WTC11 (cell line): ENCODE results near the gene ELOVL1. TPM values are rescaled to one million over a fixed set of nuclear protein-coding genes. Genes with fewer than 3 reads are reported as not detected.

Source experiments
- ATAC-seq: fragments of 200-7000 bp; cut with Tn5 transposase; 2 replicates; pipeline ENCODE4 v1.10.0; 2021; ENCODE audit warnings: mild to moderate bottlenecking, moderate library complexity
- CTCF ChIA-PET: fragments of 300-600 bp; sonication (Branson Sonifier 250); formaldehyde crosslinking; loops from one replicate; lab custom pipeline; 2021; ENCODE audit warnings: antibody characterized with exemption; lab: Charles Lee
- POLR2A ChIA-PET: fragments of 350-600 bp; sonication (Branson Sonifier 250); formaldehyde crosslinking; loops from one replicate; lab custom pipeline; 2021; ENCODE audit warnings: antibody characterized with exemption; lab: Charles Lee
- DNase-seq: peaks from one replicate; pipeline ENCODE4 v3.0.0; 2021; ENCODE audit warnings: low spot score
- H3K27ac Mint-ChIP-seq: 2 replicates; pipeline ENCODE4 v1.8.0; 2021; ENCODE audit warnings: mixed read lengths
- H3K27me3 Mint-ChIP-seq: 2 replicates; pipeline ENCODE4 v1.8.0; 2021; ENCODE audit warnings: low read depth, mild to moderate bottlenecking, moderate library complexity, mixed read lengths
- H3K36me3 Mint-ChIP-seq: 2 replicates; pipeline ENCODE4 v1.8.0; 2021; ENCODE audit warnings: mixed read lengths
- H3K4me1 Mint-ChIP-seq: 2 replicates; pipeline ENCODE4 v1.8.0; 2022; ENCODE audit warnings: mixed read lengths
- H3K4me3 Mint-ChIP-seq: 2 replicates; pipeline ENCODE4 v1.8.0; 2021; ENCODE audit warnings: mild to moderate bottlenecking, moderate library complexity, mixed read lengths
- H3K9me3 Mint-ChIP-seq: 2 replicates; pipeline ENCODE4 v1.8.0; 2021; ENCODE audit warnings: mixed read lengths
- CDX4 ChIP-seq: fragments of 250-450 bp; sonication (Bioruptor Pico); IDR thresholded peaks from 2 replicates; pipeline ENCODE4 v1.9.0; 2021; ENCODE audit warnings: moderate library complexity, mild to moderate bottlenecking, inconsistent platforms, borderline replicate concordance
- ELF4 ChIP-seq: sonication (generic); formaldehyde crosslinking; IDR thresholded peaks from 2 replicates; pipeline ENCODE4 v1.8.1; 2022; ENCODE audit warnings: low read depth, mild to moderate bottlenecking, moderate library complexity, missing genetic modification reagents
- ETV6 ChIP-seq: sonication (generic); formaldehyde crosslinking; IDR thresholded peaks from 2 replicates; pipeline ENCODE4 v1.8.1; 2022; ENCODE audit warnings: mild to moderate bottlenecking, missing genetic modification reagents
- FOXK1 ChIP-seq: sonication (generic); formaldehyde crosslinking; IDR thresholded peaks from 2 replicates; pipeline ENCODE4 v1.8.0; 2022; ENCODE audit warnings: mild to moderate bottlenecking, moderate library complexity, missing genetic modification reagents
- FOXP1 ChIP-seq: sonication (generic); formaldehyde crosslinking; IDR thresholded peaks from 2 replicates; pipeline ENCODE4 v1.8.0; 2022; ENCODE audit warnings: missing genetic modification reagents, mild to moderate bottlenecking, moderate library complexity, borderline replicate concordance
- GABPB1 ChIP-seq: sonication (generic); formaldehyde crosslinking; IDR thresholded peaks from 2 replicates; pipeline ENCODE4 v1.8.1; 2023; ENCODE audit warnings: mild to moderate bottlenecking, missing genetic modification reagents
- HMGA2 ChIP-seq: fragments of 250-450 bp; sonication (Bioruptor Pico); IDR thresholded peaks from 2 replicates; pipeline ENCODE4 v1.4.0; 2021; ENCODE audit warnings: mild to moderate bottlenecking, moderate library complexity
- JUN ChIP-seq: sonication (generic); formaldehyde crosslinking; IDR thresholded peaks from 2 replicates; pipeline ENCODE4 v1.8.0; 2023; ENCODE audit warnings: mild to moderate bottlenecking, missing genetic modification reagents
- MYBL2 ChIP-seq: sonication (generic); formaldehyde crosslinking; IDR thresholded peaks from 2 replicates; pipeline ENCODE4 v1.8.1; 2023; ENCODE audit warnings: mild to moderate bottlenecking, moderate library complexity, missing genetic modification reagents
- NFE2L1 ChIP-seq: sonication (generic); formaldehyde crosslinking; IDR thresholded peaks from 2 replicates; pipeline ENCODE4 v1.8.1; 2023; ENCODE audit warnings: missing genetic modification reagents
- NR2C2 ChIP-seq: sonication (generic); formaldehyde crosslinking; IDR thresholded peaks from 2 replicates; pipeline ENCODE4 v1.8.0; 2022; ENCODE audit warnings: mild to moderate bottlenecking, missing genetic modification reagents
- PREB ChIP-seq: sonication (generic); formaldehyde crosslinking; IDR thresholded peaks from 2 replicates; pipeline ENCODE4 v1.8.1; 2022; ENCODE audit warnings: mild to moderate bottlenecking, missing genetic modification reagents, moderate library complexity, borderline replicate concordance
- RORB ChIP-seq: fragments of 250-450 bp; sonication (Bioruptor Pico); IDR thresholded peaks from 2 replicates; pipeline ENCODE4 v1.9.0; 2021; ENCODE audit warnings: mild to moderate bottlenecking
- SMAD4 ChIP-seq: sonication (generic); formaldehyde crosslinking; IDR thresholded peaks from 2 replicates; pipeline ENCODE4 v1.8.0; 2022; ENCODE audit warnings: mild to moderate bottlenecking, missing genetic modification reagents
- SOX15 ChIP-seq: fragments of 250-450 bp; sonication (Bioruptor Pico); IDR thresholded peaks from 2 replicates; pipeline ENCODE4 v1.9.0; 2021; ENCODE audit warnings: mild to moderate bottlenecking
- TCF7 ChIP-seq: sonication (generic); formaldehyde crosslinking; IDR thresholded peaks from 2 replicates; pipeline ENCODE4 v1.8.0; 2022; ENCODE audit warnings: mild to moderate bottlenecking, low read depth, missing genetic modification reagents, moderate library complexity
- TEAD4 ChIP-seq: sonication (generic); formaldehyde crosslinking; IDR thresholded peaks from 2 replicates; pipeline ENCODE4 v1.8.0; 2022; ENCODE audit warnings: mild to moderate bottlenecking, missing genetic modification reagents
- TP53 ChIP-seq: sonication (generic); formaldehyde crosslinking; IDR thresholded peaks from 2 replicates; pipeline ENCODE4 v1.8.1; 2023; ENCODE audit warnings: mild to moderate bottlenecking, missing genetic modification reagents
- ZNF121 ChIP-seq: sonication (generic); formaldehyde crosslinking; IDR thresholded peaks from 2 replicates; pipeline ENCODE4 v1.8.0; 2023; ENCODE audit warnings: missing genetic modification reagents
- ZNF219 ChIP-seq: sonication (generic); formaldehyde crosslinking; IDR thresholded peaks from 2 replicates; pipeline ENCODE4 v1.8.0; 2023; ENCODE audit warnings: missing genetic modification reagents, mild to moderate bottlenecking, borderline replicate concordance
- ZNF263 ChIP-seq: sonication (generic); formaldehyde crosslinking; IDR thresholded peaks from 2 replicates; pipeline ENCODE4 v1.8.1; 2022; ENCODE audit warnings: low read depth, mild to moderate bottlenecking, moderate library complexity, missing genetic modification reagents
- ZNF396 ChIP-seq: fragments of 250-450 bp; sonication (Bioruptor Pico); IDR thresholded peaks from 2 replicates; pipeline ENCODE4 v1.8.0; 2021; ENCODE audit warnings: mild to moderate bottlenecking, moderate library complexity, borderline replicate concordance
- total RNA-seq: library from RNA; stranded (reverse); gene quantifications from 3 replicates; pipeline ENCODE4 v1.2.3, GENCODE V29; 2021
- TF ChIP-seq, protein P1 (sequence below): sonication (generic); formaldehyde crosslinking; IDR thresholded peaks from 2 replicates; pipeline ENCODE4 v1.8.1; 2023; ENCODE audit warnings: mild to moderate bottlenecking, moderate library complexity, missing genetic modification reagents
- TF ChIP-seq, protein P2 (sequence below): sonication (generic); formaldehyde crosslinking; IDR thresholded peaks from 2 replicates; pipeline ENCODE4 v1.8.1; 2023; ENCODE audit warnings: mild to moderate bottlenecking, missing genetic modification reagents
- TF ChIP-seq, protein P3 (sequence below): sonication (generic); formaldehyde crosslinking; IDR thresholded peaks from 2 replicates; pipeline ENCODE4 v1.8.1; 2022; ENCODE audit warnings: low read depth, mild to moderate bottlenecking, moderate library complexity, missing genetic modification reagents, borderline replicate concordance

Gene ELOVL1
- total RNA-seq, 1 experiment from 2014 or later: 26.6 TPM

DNA sequence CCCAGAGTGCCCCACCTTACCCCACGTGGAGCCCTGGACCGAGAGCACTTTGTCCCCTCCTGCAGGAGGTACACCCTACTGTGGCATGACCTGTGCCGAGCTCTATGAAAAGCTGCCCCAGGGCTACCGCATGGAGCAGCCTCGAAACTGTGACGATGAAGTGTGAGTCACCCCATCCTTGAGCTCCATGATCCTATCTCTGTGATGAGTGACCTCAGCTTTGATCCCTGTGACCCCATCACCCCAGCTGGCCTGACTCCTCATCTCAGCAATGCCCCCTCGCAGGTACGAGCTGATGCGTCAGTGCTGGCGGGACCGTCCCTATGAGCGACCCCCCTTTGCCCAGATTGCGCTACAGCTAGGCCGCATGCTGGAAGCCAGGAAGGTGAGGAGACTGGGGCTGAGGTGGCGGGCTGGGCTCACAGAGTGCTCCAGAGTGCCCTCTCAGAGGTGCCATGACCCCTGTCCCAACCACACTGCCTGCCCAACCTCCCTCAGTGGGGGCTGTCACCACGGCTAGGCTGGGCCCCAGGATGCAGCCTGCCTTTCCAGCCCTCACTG lies 46.4 kb downstream of the ELOVL1 start:
- CTCF ChIA-PET: interaction anchor here (0.7 to 1.5 kb wide), 2 partner anchors 9 to 93 kb away, joined by 3 to 8 read pairs; no protein-coding TSS in a partner anchor
- Mint-ChIP-seq H3K27me3 (no peaks in the 10 kb centered on the region), H3K4me3 (no peak overlapping the region), H3K36me3 (no peaks in the 10 kb centered on the region), H3K9me3 (peaks cover 13% of the 10 kb centered on the region), H3K4me1 (peaks cover 11% of the 10 kb centered on the region), H3K27ac (no peak overlapping the region)
- POLR2A ChIA-PET: no interaction called here
- ATAC-seq: no peak
- DNase-seq: no peak
- TF ChIP-seq ZNF121 (no peak), RORB (CRISPR knock-in tag) (no peak), ELF4 (CRISPR knock-in tag) (no peak), TCF7 (CRISPR knock-in tag) (no peak), SMAD4 (CRISPR knock-in tag) (no peak), TEAD4 (CRISPR knock-in tag) (no peak), ZNF263 (no peak), ZNF219 (CRISPR knock-in tag) (no peak), GABPB1 (CRISPR knock-in tag) (no peak), ETV6 (CRISPR knock-in tag) (no peak), HMGA2 (CRISPR knock-in tag) (no peak), FOXP1 (no peak), FOXK1 (CRISPR knock-in tag) (no peak)
- TF ChIP-seq, protein P1, sequence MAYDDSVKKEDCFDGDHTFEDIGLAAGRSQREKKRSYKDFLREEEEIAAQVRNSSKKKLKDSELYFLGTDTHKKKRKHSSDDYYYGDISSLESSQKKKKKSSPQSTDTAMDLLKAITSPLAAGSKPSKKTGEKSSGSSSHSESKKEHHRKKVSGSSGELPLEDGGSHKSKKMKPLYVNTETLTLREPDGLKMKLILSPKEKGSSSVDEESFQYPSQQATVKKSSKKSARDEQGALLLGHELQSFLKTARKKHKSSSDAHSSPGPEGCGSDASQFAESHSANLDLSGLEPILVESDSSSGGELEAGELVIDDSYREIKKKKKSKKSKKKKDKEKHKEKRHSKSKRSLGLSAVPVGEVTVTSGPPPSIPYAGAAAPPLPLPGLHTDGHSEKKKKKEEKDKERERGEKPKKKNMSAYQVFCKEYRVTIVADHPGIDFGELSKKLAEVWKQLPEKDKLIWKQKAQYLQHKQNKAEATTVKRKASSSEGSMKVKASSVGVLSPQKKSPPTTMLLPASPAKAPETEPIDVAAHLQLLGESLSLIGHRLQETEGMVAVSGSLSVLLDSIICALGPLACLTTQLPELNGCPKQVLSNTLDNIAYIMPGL (CRISPR knock-in tag): no peak

DNA sequence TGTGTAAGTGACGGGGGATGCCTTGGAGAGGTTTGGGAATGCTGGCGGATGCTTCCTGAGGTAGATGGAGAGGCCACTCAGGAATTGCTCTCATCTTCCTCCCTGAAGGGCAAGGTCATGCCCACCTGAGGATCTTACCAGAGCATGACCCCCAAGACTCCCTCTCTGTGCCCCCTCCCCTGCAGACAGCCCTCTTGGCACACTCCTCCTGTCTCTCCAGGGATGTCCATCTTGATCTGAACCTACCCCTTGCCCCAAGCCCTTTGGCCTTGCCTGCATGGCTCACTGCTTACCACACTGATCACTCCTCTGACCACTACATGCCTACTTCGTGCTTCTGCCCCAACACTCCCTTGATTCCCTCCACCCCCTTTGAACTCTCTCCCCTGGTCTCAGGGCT lies 48.0 kb downstream of the ELOVL1 start:
- no peak overlapping the region for H3K27ac Mint-ChIP-seq
- H3K36me3 Mint-ChIP-seq: no peaks in the 10 kb centered on the region
- DNase-seq: no peak
- CTCF ChIA-PET: no interaction called here
- no peaks in the 10 kb centered on the region for H3K27me3 Mint-ChIP-seq
- TF ChIP-seq FOXP1: no peak
- no peak for TF ChIP-seq PREB
- no peak for TF ChIP-seq SOX15 (CRISPR knock-in tag)
- no peak for TF ChIP-seq ELF4 (CRISPR knock-in tag)
- TF ChIP-seq NFE2L1 (CRISPR knock-in tag): no peak
- TF ChIP-seq, protein P2, sequence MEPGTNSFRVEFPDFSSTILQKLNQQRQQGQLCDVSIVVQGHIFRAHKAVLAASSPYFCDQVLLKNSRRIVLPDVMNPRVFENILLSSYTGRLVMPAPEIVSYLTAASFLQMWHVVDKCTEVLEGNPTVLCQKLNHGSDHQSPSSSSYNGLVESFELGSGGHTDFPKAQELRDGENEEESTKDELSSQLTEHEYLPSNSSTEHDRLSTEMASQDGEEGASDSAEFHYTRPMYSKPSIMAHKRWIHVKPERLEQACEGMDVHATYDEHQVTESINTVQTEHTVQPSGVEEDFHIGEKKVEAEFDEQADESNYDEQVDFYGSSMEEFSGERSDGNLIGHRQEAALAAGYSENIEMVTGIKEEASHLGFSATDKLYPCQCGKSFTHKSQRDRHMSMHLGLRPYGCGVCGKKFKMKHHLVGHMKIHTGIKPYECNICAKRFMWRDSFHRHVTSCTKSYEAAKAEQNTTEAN: no peak
- no peak for TF ChIP-seq ZNF396 (CRISPR knock-in tag)
- no peak for TF ChIP-seq NR2C2 (CRISPR knock-in tag)
- TF ChIP-seq, protein P3, sequence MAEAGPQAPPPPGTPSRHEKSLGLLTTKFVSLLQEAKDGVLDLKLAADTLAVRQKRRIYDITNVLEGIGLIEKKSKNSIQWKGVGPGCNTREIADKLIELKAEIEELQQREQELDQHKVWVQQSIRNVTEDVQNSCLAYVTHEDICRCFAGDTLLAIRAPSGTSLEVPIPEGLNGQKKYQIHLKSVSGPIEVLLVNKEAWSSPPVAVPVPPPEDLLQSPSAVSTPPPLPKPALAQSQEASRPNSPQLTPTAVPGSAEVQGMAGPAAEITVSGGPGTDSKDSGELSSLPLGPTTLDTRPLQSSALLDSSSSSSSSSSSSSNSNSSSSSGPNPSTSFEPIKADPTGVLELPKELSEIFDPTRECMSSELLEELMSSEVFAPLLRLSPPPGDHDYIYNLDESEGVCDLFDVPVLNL (CRISPR knock-in tag): no peak
- TF ChIP-seq MYBL2: no peak
- TF ChIP-seq JUN: no peak
- no peak for TF ChIP-seq ZNF263
- no peak for TF ChIP-seq CDX4 (CRISPR knock-in tag)
- TF ChIP-seq TP53 (CRISPR knock-in tag): no peak
- TF ChIP-seq, all 79 proteins: peak for 0
- ATAC-seq: no peak
- H3K4me1 Mint-ChIP-seq: peaks cover 10% of the 10 kb centered on the region
- H3K9me3 Mint-ChIP-seq: peaks cover 1% of the 10 kb centered on the region
- POLR2A ChIA-PET: no interaction called here
- no peak overlapping the region for H3K4me3 Mint-ChIP-seq
